HG03039 (cell line): Measurements from ENCODE around the gene FCER1G.
"Not testable (repeated sequence)": the region's sequence is repeated elsewhere in the genome, so short reads cannot be mapped to it uniquely, and the experiment has no call there.

ENCODE experiments used
- ATAC-seq: cut with Tn5 transposase; IDR thresholded peaks from one replicate; pipeline ENCODE4 v1.9.1; 2021; ENCODE audit warnings: mild to moderate bottlenecking, moderate library complexity; ENCODE audit not compliant: unreplicated experiment

FCER1G gene

GRCh38 chr1:161227196-161227871, 12.2 kb downstream of the FCER1G start:
- ATAC-seq = peak; percentile 31

- no peak for ATAC-seq
Measured at GRCh38 chr1:161228032-161228431, 12.9 kb downstream of the FCER1G start.

DNA sequence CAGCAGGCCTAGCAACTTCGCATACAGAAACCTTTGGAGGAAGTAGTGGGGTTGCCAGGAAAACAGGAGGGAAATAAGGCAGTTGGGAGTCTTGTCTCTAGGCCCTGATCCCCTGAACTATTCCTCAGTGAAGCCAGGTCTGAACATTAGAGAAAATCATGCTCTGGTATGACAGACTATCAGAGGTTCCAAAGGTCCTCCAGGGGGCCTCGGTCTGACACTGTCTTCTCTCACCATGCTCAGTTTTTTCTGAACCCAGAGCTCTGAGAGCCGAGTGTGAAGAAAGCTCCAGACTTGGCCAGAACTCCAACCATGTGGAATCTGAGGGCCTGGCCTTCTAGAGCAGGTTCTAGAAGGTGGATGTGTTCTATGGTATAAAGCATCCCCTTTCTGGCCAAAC, 14.8 kb downstream of the FCER1G start:
- ATAC-seq = no peak

GRCh38 chr1:161230762-161231161, 15.7 kb downstream of the FCER1G start:
- ATAC-seq = no peak

- ATAC-seq = no peak
Measured at GRCh38 chr1:161233102-161233501, 18.0 kb downstream of the FCER1G start.

DNA sequence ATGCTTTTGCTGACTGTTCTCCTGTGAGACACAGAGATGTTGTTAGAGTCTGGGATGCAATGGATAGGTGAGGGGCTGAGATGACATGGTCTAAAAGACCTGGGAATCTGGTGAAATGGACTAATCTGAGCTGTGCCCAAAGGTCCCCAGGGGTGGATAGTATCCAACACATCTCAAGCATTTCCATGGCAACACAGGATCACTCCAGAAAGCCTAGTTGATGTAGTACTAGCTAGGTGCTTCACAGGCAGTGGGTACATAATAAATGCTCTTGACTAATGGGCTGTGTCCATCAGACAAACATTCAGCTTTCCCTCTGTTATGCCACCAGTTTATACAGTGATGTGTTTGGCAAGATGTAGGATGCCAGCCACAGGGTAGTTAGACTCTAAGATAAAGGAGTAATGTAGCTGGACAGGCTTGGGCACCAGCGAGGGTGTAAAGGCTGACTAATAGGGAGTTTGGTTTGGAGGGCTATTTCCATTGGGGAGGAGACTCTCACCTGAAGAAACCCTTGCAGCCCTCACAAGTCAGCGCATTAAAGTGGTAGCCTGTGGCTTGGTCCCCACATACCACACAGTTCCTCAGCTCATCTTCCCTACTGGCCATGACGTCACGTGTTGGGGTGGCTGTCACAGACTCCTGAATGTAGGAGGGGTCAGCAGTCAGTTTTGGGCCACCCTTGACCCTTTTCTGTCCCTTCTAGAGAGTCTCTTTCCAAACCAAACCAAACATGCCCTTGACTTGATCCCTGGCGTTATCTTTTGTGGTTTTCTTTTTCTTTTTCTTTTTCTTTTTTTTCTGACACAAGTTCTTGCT, 21.1 kb downstream of the FCER1G start:
- ATAC-seq = no peak

- ATAC-seq = no peak
Measured at GRCh38 chr1:161238039-161238473, 23.0 kb downstream of the FCER1G start, which contains the start of gene NR1I3. NR1I3 (minus strand) TSS chr1:161238203; CDS start chr1:161236565, 1,638 bp downstream.

- no peak for ATAC-seq
Measured at GRCh38 chr1:161241682-161242081, 26.6 kb downstream of the FCER1G start.

GRCh38 chr1:161242313-161242712, 27.2 kb downstream of the FCER1G start:
- ATAC-seq = no peak

GRCh38 chr1:161244888-161245287, 29.8 kb downstream of the FCER1G start:
- ATAC-seq = no peak

DNA sequence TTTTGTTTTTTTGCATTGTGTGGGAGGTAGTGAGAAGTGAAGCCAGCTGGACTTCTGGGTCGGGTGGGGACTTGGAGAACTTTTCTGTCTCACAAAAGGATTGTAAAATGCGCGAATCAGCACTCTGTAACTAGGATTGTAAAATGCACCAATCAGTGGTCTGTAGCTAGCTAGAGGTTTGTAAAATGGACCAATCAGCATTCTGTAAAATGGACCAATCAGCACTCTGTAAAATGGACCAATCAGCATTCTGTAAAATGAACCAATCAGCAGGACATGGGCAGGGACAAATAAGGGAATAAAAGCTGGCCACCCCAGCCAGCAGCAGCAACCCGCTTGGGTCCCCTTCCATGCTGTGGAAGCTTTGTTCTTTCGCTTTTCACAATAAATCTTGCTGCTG, 35.0 kb downstream of the FCER1G start:
- not testable (repeated sequence) for ATAC-seq

GRCh38 chr1:161250829-161251228, 35.7 kb downstream of the FCER1G start:
- ATAC-seq = no peak

GRCh38 chr1:161251579-161251978, 36.5 kb downstream of the FCER1G start:
- ATAC-seq = no peak

DNA sequence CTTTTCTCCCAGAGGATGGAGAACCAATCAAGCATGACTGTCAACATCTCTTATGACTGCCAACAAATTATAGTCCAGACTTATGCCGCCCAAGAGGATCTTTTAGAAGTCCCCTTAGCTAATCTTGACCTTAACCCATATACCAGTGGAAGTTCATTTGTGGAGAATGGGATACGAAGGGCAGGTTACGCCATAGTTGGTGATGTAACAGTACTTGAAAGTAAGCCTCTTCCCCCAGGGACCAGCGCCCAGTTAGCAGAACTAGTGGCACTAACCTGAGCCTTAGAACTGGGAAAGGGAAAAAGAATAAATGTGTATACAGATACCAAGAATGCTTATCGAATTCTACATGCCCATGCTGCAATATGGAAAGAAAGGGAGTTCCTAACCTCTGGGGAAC, 40.2 kb downstream of the FCER1G start:
- not testable (repeated sequence) for ATAC-seq

GRCh38 chr1:161255955-161256520, 40.9 kb downstream of the FCER1G start:
- not testable (repeated sequence) for ATAC-seq

- ATAC-seq = not testable (repeated sequence)
Measured at GRCh38 chr1:161257109-161257508, 42.0 kb downstream of the FCER1G start.

- no peak for ATAC-seq
Measured at GRCh38 chr1:161258439-161259344, 43.6 kb downstream of the FCER1G start, which contains the start of gene PCP4L1. PCP4L1 (plus strand) TSS chr1:161258745; CDS start chr1:161258975, 230 bp downstream.

DNA sequence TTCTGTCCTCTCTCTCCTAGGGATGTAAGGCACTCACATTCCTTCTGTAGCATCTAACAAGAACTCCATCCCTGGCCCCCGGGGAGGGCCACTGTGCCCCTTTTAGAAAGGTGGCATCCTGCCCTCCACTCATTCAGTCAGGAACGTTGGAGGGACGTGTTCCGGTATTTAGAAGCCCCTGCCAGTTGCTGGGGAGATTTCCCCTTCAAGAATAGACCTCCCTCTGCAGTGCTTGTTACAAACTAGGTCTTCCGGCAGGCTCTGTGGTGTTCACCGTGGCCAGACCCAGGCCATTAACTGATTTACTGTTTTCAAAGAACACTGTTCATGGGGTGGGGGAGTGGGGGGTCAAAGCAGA, 44.2 kb downstream of the FCER1G start:
- ATAC-seq = no peak

DNA sequence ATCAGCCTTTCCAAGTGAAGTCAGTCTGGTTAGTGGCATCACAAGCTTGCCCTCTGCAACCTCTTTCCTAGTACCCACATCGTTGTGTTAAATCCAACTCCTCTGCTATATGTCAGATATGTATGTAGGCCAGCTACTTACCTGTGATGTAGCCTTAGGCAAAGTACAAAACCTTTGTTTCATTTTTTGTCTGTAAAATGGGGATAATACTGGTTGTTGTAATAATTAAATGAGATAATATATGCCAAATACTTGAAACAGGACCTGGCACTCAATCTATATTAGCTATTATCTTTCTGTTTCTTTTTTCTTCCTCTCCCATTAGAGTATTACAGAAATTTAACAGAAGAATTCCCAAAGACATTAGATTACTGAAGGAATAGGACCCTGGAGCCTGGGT, 44.7 kb downstream of the FCER1G start:
- ATAC-seq = no peak

GRCh38 chr1:161260376-161261260, 45.5 kb downstream of the FCER1G start:
- no peak for ATAC-seq
